OCI-M1 (cell line): ENCODE measurements around the gene DPH2.
A peak's percentile ranks its signal among the peaks of the same experiment; 100 is the strongest.

Experiments used
- DNase-seq: peaks from one replicate; lab custom pipeline; 2025; lab: John Stamatoyannopoulos, UW

DPH2 gene

GRCh38 chr1:44000122-44000665 is 30.4 kb downstream of the DPH2 start:
- DNase-seq = no peak

GRCh38 chr1:44002165-44002564 is 32.4 kb downstream of the DPH2 start:
- no peak for DNase-seq

GRCh38 chr1:44002606-44003157 is 32.9 kb downstream of the DPH2 start:
- no peak for DNase-seq

- DNase-seq = no peak
Measured at GRCh38 chr1:44008259-44008658, 38.4 kb downstream of the DPH2 start.

GRCh38 chr1:44010935-44011471 is 41.2 kb downstream of the DPH2 start:
- no peak for DNase-seq

GRCh38 chr1:44012404-44012803 is 42.6 kb downstream of the DPH2 start:
- DNase-seq = no peak

- DNase-seq = no peak
Measured at GRCh38 chr1:44012941-44013609, 43.3 kb downstream of the DPH2 start.

- no peak for DNase-seq
Measured at GRCh38 chr1:44013949-44014348, 44.1 kb downstream of the DPH2 start.

- DNase-seq = peak; percentile 8
Measured at GRCh38 chr1:44014365-44015104, 44.7 kb downstream of the DPH2 start.

GRCh38 chr1:44015206-44015605 is 45.4 kb downstream of the DPH2 start:
- no peak for DNase-seq

- DNase-seq = no peak
Measured at GRCh38 chr1:44016041-44016889, 46.5 kb downstream of the DPH2 start.

- no peak for DNase-seq
Measured at GRCh38 chr1:44016890-44017400, 47.1 kb downstream of the DPH2 start.

GRCh38 chr1:44019466-44019948 is 49.7 kb downstream of the DPH2 start:
- DNase-seq = no peak

- no peak for DNase-seq
Measured at GRCh38 chr1:44020464-44020863, 50.7 kb downstream of the DPH2 start.

GRCh38 chr1:44021156-44021555 is 51.3 kb downstream of the DPH2 start:
- no peak for DNase-seq

- DNase-seq = no peak
Measured at GRCh38 chr1:44021581-44022321, 51.9 kb downstream of the DPH2 start.
